Keratinocyte (primary cell): ENCODE data around the gene STARD3. TPM values are rescaled to one million over a fixed set of nuclear protein-coding genes. Genes with fewer than 3 reads are reported as not detected.

Source experiments
- DNase-seq: peaks from one replicate; pipeline ENCODE4 v3.0.0-alpha.2; 2011; ENCODE audit warnings: low read depth, missing footprints, low spot score
- FAIRE-seq: peaks from 2 replicates; lab custom pipeline; 2011; peaks lifted over from hg19 to GRCh38; lab: Jason Lieb, UNC
- H2AFZ ChIP-seq: 2 replicates; pipeline ENCODE4 v1.6.0; 2012; ENCODE audit warnings: low read length, control low read depth, inconsistent platforms; ENCODE audit not compliant: control insufficient read depth
- H3K27ac ChIP-seq: 2 replicates; pipeline ENCODE4 v1.5.1; 2011; ENCODE audit warnings: low read length; ENCODE audit not compliant: control insufficient read depth, insufficient read depth
- H3K27me3 ChIP-seq: 3 replicates; pipeline ENCODE4 v1.6.0; 2011; ENCODE audit warnings: low read length; ENCODE audit not compliant: control insufficient read depth, insufficient read depth; ENCODE audit errors: extremely low read depth
- H3K36me3 ChIP-seq, 2 experiments: 2 replicates in 1 of 2; 3 replicates in 1 of 2; pipeline ENCODE4 v1.5.1; 2011; ENCODE audit warnings: low read length in 2 of 2, mild to moderate bottlenecking in 1 of 2; ENCODE audit not compliant: control insufficient read depth in 2 of 2, insufficient read depth in 2 of 2; ENCODE audit errors: extremely low read depth in 1 of 2
- H3K4me1 ChIP-seq: 3 replicates; pipeline ENCODE4 v1.5.1; 2011; ENCODE audit warnings: low read length; ENCODE audit not compliant: control insufficient read depth, insufficient read depth; ENCODE audit errors: extremely low read depth
- H3K4me2 ChIP-seq: 3 replicates; pipeline ENCODE4 v1.6.0; 2011; ENCODE audit warnings: low read depth, low read length; ENCODE audit not compliant: control insufficient read depth, insufficient read depth; ENCODE audit errors: extremely low read depth
- H3K4me3 ChIP-seq, 3 experiments: fragments of 200-600 bp in 1 of 3; sonication (generic) in 1 of 3; 2 replicates in 2 of 3; 3 replicates in 1 of 3; pipeline ENCODE4 v1.5.1; 2011 to 2016; ENCODE audit warnings: low read length in 3 of 3, mild to moderate bottlenecking in 3 of 3, control low read depth in 2 of 3, inconsistent platforms in 1 of 3, low read depth in 1 of 3, mixed read lengths in 1 of 3, mixed run types in 1 of 3, moderate library complexity in 1 of 3; ENCODE audit not compliant: control insufficient read depth in 2 of 3, insufficient read depth in 2 of 3; ENCODE audit errors: extremely low read depth in 1 of 3
- H3K79me2 ChIP-seq: 2 replicates; pipeline ENCODE4 v1.6.0; 2012; ENCODE audit warnings: low read length; ENCODE audit not compliant: control insufficient read depth, insufficient read depth
- H3K9ac ChIP-seq: 3 replicates; pipeline ENCODE4 v1.6.0; 2011; ENCODE audit warnings: low read length; ENCODE audit not compliant: control insufficient read depth, insufficient read depth; ENCODE audit errors: extremely low read depth
- H3K9me1 ChIP-seq: 3 replicates; pipeline ENCODE4 v1.6.0; 2011; ENCODE audit warnings: low read length; ENCODE audit not compliant: control insufficient read depth, insufficient read depth; ENCODE audit errors: extremely low read depth
- H3K9me3 ChIP-seq: 2 replicates; pipeline ENCODE4 v1.5.1; 2012; ENCODE audit warnings: low read depth, low read length; ENCODE audit not compliant: control insufficient read depth
- H4K20me1 ChIP-seq: 3 replicates; pipeline ENCODE4 v1.6.0; 2011; ENCODE audit warnings: low read length; ENCODE audit not compliant: control insufficient read depth, insufficient read depth; ENCODE audit errors: extremely low read depth
- CTCF ChIP-seq, 3 experiments: IDR thresholded peaks in 1 of 3; conservative IDR thresholded peaks in 1 of 3; optimal IDR thresholded peaks in 1 of 3; 2 replicates in 2 of 3; 3 replicates in 1 of 3; pipeline versions ENCODE3 to v1.5.1; 2011; ENCODE audit warnings: low read length in 3 of 3, mild to moderate bottlenecking in 3 of 3, moderate library complexity in 2 of 3, control low read depth in 1 of 3, inconsistent platforms in 1 of 3; ENCODE audit not compliant: insufficient read depth in 2 of 3; ENCODE audit errors: extremely low read depth in 1 of 3
- EZH2 ChIP-seq: IDR thresholded peaks from one replicate; pipeline ENCODE4 v1.6.1; 2012; ENCODE audit warnings: inconsistent platforms, mild to moderate bottlenecking, low read length, moderate library complexity
- dilution Hi-C: fragments of 300-500 bp; cut with MboI; formaldehyde crosslinking; loops from one replicate; pipeline ENCODE4 v1.7.0; 2020; ENCODE audit warnings: low sequenced_read_pairs; ENCODE audit not compliant: extremely low pct_ligation_motif_present
- polyA plus RNA-seq, 5 experiments: library from polyadenylated mRNA; depleted of rRNA in 3 of 5; stranded (reverse) in 3 of 5; stranded (forward) in 1 of 5; unstranded in 1 of 5; fragments of >200 nt; gene quantifications; 1 replicate in 1 of 5; 2 replicates in 3 of 5; 3 replicates in 1 of 5; pipeline versions ENCODE4 v1.2.1 to v1.2.3, GENCODE V29; 2011 to 2012; ENCODE audit warnings: missing spikeins in 2 of 5, low read depth in 1 of 5, low replicate concordance in 1 of 5

STARD3 gene
- polyA plus RNA-seq, 1 donor (not counting 4 experiments of a cell fraction or from before 2014, with no cell fraction given), result 29.0 TPM

GRCh38 chr17:39623356-39623950 lies 13.5 kb upstream of the STARD3 start:
- no peaks in the 10 kb centered on the region for H3K36me3 ChIP-seq
- H3K9me3 ChIP-seq, result no peaks in the 10 kb centered on the region
- no peak overlapping the region for H3K27ac ChIP-seq
- dilution Hi-C loops, result no loop called here
- no peak overlapping the region for H3K4me3 ChIP-seq
- no peak for DNase-seq
- TF ChIP-seq CTCF (optimal IDR thresholded peaks at IDR 0.05 in 1 of 3, IDR thresholded peaks at IDR 0.05 in 1 of 3, conservative IDR thresholded peaks at IDR 0.05 in 1 of 3; ENCODE audit: extremely low read depth in 1 of 3, insufficient read depth in 2 of 3, low read length in 3 of 3), result peak; percentile 85 to 94 (median 86)
- TF ChIP-seq EZH2, result no peak
- H2AFZ ChIP-seq, result no peak overlapping the region
- H3K4me2 ChIP-seq, result no peak overlapping the region
- peaks cover 51% of the 10 kb centered on the region for H3K27me3 ChIP-seq
- no peaks in the 10 kb centered on the region for H3K79me2 ChIP-seq
- no peaks in the 10 kb centered on the region for H3K9me1 ChIP-seq
- peaks cover 34% of the 10 kb centered on the region for H3K4me1 ChIP-seq
- no peak overlapping the region for H3K9ac ChIP-seq
- peak; percentile 79 for FAIRE-seq
- H4K20me1 ChIP-seq, result peaks cover 2% of the 10 kb centered on the region

- dilution Hi-C loops, result no loop called here
- H3K27me3 ChIP-seq, result peaks cover 53% of the 10 kb centered on the region
Measured at GRCh38 chr17:39624313-39624712, 12.6 kb upstream of the STARD3 start.

More at GRCh38 chr17:39624313-39624712, 12.6 kb upstream of the STARD3 start:
- FAIRE-seq (no peak), DNase-seq (no peak)
- Histone ChIP-seq H4K20me1 (peaks cover 2% of the 10 kb centered on the region), H3K79me2 (no peaks in the 10 kb centered on the region), H2AFZ (no peak overlapping the region), H3K36me3 (no peaks in the 10 kb centered on the region), H3K9ac (no peak overlapping the region), H3K27ac (no peak overlapping the region), H3K4me2 (no peak overlapping the region), H3K9me3 (no peaks in the 10 kb centered on the region), H3K4me3 (no peak overlapping the region), H3K4me1 (peaks cover 34% of the 10 kb centered on the region), H3K9me1 (no peaks in the 10 kb centered on the region)
- TF ChIP-seq EZH2 (no peak), CTCF (optimal IDR thresholded peaks at IDR 0.05 in 1 of 3, IDR thresholded peaks at IDR 0.05 in 1 of 3, conservative IDR thresholded peaks at IDR 0.05 in 1 of 3; ENCODE audit: extremely low read depth in 1 of 3, insufficient read depth in 2 of 3, low read length in 3 of 3) (no peak)
